Measurements from ENCODE around the gene HACD3.
A peak's percentile ranks its signal among the peaks of the same experiment; 100 is the strongest.
"Not testable (repeated sequence)": the region's sequence is repeated elsewhere in the genome, so short reads cannot be mapped to it uniquely, and the experiment has no call there.

Gene HACD3

DNA sequence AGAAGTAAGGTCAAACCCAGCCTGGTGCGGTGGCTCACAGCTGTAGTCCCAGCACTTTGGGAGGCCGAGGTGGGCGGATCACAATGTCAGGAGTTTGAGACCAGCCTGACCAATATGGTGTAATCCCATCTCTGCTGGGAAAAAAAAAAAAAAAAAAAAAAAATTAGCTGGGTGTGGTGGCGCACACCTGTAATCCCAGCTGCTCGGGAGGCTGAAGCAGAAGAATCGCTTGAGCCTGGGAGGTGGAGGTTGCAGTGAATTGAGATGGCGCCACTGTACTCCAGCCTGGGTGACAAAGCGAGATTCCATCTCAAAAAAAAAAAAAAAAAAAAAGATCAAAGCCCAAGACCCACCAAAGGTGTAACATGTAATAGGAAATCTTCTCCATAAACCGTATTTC, 19.0 kb downstream of the HACD3 start:
- DNase-seq (ENCODE audit: low spot score): not testable (repeated sequence)

DNA sequence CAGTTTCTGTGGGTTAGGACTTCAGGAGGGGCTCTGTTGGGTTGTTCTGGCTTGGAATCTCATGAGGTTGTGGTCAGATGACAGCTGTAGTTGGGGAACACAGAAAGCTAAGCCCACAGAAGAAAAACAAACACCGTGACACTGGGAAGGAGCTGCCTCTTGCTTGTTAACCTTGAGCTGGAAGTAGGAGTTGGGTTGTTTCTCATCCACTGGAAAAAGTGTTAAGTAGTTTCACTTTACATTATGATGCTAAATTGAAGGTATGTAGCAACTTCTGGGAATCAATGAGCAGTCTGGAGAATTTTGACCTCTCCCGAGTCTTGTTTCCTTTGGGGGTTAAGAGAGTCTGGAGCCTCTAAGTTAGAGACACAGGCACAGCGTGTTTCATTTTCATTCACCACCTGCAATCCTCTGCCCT, 20.4 kb downstream of the HACD3 start:
- DNase-seq (ENCODE audit: low spot score): no peak

- DNase-seq (ENCODE audit: low spot score): no peak
Measured at GRCh38 chr15:65551183-65551582, 20.9 kb downstream of the HACD3 start.

DNA sequence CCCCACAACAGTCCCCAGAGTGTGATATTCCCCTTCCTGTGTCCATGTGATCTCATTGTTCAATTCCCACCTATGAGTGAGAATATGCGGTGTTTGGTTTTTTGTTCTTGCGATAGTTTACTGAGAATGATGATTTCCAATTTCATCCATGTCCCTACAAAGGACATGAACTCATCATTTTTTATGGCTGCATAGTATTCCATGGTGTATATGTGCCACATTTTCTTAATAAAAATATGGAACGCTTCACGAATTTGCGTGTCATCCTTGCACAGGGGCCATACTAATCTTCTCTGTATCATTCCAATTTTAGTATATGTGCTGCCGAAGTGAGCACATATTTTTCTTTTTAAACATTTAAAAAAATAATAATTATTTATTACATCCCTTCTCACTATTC, 22.6 kb downstream of the HACD3 start:
- DNase-seq (ENCODE audit: low spot score): not testable (repeated sequence)

GRCh38 chr15:65553691-65554090, 23.4 kb downstream of the HACD3 start:
- DNase-seq (ENCODE audit: low spot score): no peak

DNA sequence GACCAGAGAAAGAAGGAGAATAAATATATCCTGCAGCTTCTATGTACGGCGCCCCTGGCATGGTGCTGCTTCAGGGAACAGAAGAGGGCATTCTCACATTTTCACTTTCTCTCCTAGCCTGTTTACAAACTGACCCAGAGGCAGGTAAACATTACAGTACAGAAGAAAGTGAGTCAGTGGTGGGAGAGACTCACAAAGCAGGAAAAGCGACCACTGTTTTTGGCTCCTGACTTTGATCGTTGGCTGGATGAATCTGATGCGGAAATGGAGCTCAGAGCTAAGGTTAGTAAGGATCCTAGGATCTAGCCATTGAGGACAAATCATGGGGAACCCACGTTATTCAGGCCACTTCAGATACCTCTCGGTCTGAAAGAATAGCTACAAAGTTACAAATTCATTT, 26.4 kb downstream of the HACD3 start:
- no peak for DNase-seq (ENCODE audit: low spot score)

DNA sequence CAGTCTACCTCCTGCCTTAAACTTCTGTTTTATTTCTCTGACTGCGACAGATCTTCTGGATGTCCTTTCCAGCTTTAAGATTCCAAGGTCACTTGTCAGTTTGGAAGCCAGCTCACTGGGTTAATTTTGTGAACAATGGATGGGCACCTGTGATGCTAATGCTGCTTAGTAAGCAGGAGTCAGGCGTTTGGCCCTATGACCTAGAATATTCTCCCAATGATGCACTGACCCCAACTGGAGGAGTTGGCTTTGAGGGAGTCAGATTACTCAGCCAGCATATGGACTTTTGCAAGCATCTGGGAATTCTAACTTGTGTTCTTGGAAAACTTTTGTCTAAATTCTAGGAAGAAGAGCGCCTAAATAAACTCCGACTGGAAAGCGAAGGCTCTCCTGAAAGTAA, 28.1 kb downstream of the HACD3 start:
- DNase-seq (ENCODE audit: low spot score): peak; percentile 34

DNA sequence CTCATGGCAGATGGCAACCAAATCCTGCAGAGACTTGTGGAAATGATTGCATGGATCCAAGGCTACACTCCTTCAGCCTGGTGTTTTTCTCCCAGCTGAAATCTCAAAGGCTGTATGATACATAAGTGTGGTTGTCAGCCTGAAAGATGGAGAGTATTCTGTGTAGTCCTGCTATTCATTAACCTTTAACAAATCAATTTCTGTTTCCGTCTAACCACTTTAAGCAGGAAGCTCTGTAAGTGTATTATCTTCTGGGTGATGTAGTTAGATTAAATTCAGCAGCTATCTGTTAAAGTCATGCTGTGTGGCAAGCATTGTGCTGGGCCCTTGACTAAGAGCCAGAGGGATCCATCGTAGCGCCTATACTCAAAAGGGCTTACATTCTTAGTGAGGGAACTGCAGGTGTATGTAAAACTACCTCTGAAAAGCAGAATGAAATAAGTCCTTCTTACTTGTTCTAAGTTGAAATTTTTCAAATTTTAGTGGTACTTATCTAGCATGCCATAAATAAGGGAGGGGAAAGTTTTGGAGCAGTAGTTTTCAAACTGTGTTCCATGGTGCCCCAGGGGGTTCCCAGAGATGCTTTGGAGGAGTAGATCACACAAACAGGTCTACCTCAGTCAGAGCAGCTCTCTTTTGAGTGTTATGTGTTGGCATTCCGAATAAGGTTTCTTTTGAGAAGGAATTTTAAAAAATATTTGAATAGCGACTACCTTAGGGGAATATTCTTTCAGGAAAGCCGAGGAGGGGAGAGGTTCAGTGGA, 28.9 kb downstream of the HACD3 start:
- DNase-seq (ENCODE audit: low spot score): no peak

DNA sequence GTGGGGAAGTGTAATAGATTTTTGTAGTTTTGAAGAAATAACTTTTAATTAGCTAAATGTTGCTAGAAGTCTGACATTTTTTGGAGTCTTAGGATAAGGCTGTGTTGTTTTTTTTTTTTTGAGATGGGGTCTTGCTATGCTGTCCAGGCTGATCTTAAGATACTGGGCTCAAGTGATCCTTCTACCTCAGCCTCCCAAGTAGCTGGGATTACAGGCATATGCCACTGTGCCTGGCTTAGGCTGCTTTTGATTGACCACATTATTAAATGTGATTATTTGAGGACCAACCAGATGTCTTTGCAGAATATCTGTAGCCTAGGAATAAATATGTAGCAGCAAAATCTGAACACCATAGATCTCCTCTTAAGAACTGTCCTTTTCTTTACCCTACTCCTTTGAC, 29.7 kb downstream of the HACD3 start:
- no peak for DNase-seq (ENCODE audit: low spot score)

- DNase-seq (ENCODE audit: low spot score): no peak
Measured at GRCh38 chr15:65561934-65562333, 31.7 kb downstream of the HACD3 start.

DNA sequence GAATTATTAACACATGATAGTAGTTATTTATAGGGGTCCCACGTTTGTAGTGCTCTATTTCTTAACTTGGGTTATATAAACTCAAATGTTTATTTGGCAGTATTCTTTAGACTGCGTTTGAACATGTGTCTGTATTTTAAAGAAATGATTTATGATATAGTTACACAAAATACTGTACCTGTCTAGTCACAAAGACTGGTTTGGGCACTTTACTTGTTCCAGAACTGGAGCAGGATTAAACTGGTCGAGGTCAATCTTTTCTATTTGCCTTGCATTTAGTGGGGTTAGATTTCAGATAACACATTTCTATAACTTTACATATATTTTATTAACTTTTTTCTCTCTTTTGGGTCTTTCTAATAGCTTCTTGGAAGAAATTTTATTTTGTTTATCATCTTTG, 39.5 kb downstream of the HACD3 start:
- no peak for DNase-seq (ENCODE audit: low spot score)

- no peak for DNase-seq (ENCODE audit: low spot score)
Measured at GRCh38 chr15:65571971-65572370, 41.7 kb downstream of the HACD3 start.

DNA sequence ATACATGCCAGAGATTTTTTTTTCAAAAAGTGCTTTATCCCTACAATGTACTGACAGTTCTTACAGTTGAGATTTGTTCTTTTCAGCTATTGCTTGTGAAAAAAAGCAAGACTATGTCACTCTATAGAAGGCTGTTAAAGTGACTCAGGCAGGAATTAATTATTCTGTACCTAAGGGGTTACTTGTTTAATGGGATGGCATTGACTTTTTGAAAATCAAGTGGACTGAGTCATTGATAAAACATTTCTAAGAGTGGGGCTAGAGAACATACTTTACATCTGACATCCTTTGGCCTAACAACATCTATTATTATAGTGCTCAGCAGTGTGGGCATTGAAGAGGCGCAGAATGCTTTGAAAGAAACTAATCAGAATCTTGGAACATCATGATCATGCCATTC, 46.4 kb downstream of the HACD3 start:
- DNase-seq (ENCODE audit: low spot score): peak; percentile 20

DNA sequence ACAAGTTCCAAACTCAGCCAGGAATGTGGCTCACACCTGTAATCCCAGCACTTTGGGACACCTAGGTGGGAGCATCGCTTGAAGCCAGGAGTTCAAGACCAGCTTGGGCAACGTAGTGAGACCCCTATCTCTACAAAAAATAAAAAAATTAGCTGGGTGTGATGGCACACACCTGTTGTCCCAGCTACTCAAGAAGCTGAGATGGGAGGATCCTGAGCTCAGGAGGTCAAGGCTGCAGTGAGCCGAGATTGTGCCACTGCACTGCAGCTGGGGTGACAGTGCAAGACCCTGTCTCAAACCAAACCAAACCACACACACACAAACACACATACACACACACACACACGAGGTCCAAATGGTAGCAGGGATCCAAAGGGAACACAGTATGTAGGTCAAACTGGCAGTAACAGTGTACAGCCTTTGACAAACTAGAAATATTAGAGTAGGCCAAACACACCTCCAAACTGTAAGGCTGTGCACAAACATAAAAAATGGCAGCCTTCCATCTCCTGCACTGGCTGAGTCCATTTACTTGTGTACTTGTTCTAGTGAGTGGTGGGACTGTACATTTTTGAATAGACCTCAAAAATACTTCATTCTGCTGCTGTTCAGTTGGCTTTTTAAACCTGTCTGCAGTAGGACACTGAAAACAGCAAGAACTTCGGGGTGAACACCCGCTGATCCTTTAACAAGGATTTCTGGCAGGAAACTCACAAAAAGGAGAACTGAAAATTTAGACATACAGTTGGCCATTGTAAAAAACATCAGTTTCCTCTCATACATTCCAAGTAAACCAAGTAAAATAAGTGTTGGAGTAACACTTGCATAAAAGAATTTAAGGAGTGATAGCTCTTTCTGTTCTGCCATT, 47.1 kb downstream of the HACD3 start:
- DNase-seq (ENCODE audit: low spot score): no peak

DNA sequence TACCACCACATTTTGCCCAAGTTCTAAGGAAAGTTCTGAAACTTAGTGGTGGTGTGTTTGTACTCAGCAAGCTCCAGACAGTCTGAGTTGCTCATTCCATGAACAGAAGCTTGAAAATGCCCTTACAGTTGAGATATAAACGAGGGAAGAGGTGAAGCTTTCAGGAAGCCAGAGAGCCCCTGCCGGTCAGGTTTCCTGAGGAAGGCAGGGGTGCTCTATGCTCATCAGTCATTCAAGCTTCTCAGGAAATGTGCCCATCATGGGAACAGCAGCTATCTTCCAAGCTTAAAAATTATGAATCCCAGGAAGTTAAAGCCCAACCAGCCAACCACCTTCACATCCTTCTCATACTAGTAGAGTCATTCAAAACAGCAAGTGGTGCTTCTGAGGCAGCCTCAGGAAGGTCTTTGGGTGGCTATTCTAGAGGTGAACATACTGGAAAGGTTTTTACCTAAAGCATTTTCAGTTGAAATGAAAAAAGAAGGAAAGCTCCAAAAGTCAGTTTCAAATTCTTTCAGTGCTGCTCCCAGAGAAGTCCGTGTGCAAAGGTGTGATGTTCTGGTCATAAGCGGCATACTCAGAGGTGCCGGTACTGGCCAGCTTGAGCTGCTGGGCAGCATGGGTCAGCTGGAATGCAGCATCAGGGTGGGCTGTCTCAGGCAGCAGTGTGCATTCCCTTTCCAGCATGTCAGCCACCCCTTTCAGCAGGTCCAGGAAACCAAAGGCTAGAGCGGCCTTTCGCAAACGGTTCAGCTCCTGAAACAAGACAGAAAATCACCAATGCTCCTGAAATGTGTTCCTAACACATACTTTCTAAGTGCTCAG, 48.9 kb downstream of the HACD3 start:
- no peak for DNase-seq (ENCODE audit: low spot score)

GRCh38 chr15:65579762-65580161, 49.5 kb downstream of the HACD3 start:
- no peak for DNase-seq (ENCODE audit: low spot score)

DNA sequence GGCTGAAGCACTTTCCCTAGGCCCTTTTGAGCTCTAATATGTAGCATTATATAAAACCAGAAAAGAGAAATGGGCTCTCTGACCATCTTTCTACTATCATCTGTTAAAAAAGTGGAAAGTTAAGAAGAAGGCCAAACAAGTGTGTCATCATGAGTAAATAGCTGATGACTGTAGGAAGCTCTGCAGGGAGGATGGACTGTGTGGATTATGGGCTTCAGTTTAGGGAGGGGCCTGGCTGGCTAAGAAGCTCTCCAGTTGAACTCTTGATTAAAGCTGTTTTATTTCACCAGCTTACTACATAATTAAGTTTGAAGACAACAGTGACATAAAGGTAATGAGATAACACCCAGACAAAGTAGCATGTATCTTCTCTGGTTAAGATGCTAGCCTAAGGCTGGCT, 50.0 kb downstream of the HACD3 start:
- DNase-seq (ENCODE audit: low spot score): peak; percentile 72

DNA sequence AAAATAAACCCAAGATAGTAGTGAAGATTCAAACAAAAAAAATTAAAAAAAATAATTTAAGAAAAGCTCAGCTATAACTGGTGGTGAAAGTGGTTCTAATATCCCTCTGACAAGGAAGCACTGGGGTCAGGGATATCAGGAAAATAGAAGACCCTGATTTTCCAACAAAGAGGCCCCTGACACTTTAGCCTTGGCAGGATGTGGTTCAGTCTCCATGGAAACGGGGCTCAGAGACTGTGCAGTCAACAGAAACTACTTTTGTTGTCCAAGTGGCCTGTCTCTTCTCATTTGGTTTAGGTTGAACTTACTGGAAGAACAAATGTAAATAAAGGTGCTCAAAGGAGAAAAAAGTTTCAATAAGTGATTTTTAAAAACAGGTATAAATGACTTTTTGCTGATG, 53.4 kb downstream of the HACD3 start:
- DNase-seq (ENCODE audit: low spot score): no peak

GRCh38 chr15:65584241-65584640, 54.0 kb downstream of the HACD3 start:
- DNase-seq (ENCODE audit: low spot score): no peak

- DNase-seq (ENCODE audit: low spot score): no peak
Measured at GRCh38 chr15:65587094-65587493, 56.8 kb downstream of the HACD3 start.

DNA sequence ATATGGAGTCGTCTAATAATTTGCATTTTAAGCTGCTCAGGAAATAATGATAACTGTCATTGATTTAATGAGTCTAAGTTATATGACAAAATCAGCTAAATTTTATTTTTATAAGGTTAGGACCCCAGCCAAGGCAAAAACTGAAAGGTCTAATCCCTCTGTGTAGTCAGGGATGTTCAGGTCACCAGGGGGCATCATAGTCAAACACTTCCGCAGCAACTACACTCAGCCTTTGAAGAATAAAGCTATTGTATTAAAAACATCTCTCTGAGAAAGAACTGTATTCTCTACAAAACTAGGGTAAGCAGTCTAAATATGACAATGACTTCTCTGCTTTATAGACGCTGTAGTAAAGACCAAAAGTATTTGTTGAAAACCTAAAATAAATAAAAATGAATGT, 65.7 kb downstream of the HACD3 start:
- DNase-seq (ENCODE audit: low spot score): no peak

DNA sequence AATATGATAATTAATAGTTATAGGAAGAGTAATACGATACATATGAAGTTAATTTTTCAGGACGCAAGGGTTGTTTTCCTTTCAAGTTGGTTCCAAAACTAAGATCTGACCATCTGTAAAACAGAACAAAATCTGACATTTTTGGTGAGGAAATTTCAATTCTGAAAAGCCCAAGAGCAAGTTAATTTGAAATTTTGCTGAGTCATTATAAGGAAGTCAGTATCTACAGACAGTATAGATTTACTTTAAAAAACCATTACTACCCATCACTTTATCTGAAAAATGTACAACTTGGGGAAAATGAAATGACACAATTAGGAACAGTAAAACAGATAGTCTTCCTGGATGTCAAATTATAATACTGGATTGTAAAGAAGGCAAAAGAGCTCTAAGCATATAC, 68.2 kb downstream of the HACD3 start:
- DNase-seq (ENCODE audit: low spot score): no peak

DNA sequence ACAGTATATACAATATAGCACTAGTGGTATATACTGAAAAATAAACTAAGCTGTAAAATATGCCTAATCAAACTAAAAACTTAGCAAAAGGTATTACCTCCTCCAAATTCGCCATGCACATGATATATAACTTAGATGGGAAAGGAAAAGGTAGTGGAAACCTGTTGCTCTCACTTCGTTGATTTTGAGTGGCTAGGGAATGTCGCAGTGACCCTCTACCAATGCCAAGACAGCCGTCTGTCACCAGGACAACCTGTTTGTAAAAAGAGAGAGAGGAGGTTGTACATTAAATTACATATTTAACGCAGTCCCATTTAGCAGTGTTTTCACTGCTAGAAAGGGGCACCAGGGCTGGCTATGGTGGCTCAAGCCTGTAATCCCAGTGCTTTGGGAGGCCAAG, 69.4 kb downstream of the HACD3 start:
- no peak for DNase-seq (ENCODE audit: low spot score)
